HepG2 (cell line): ENCODE results near the gene GDF7. TPM values are rescaled to one million over a fixed set of nuclear protein-coding genes. Genes with fewer than 3 reads are reported as not detected.
A peak's percentile ranks its signal among the peaks of the same experiment; 100 is the strongest.

Experiments
- CBX5 ChIP-seq: sonication (generic); formaldehyde crosslinking; IDR thresholded peaks from 2 replicates; pipeline ENCODE4 v1.4.0; 2020; ENCODE audit warnings: missing genetic modification reagents, borderline replicate concordance
- GFI1 ChIP-seq: sonication (generic); formaldehyde crosslinking; IDR thresholded peaks from 2 replicates; pipeline ENCODE4 v1.5.0; 2020; ENCODE audit warnings: missing genetic modification reagents, mild to moderate bottlenecking, borderline replicate concordance
- JARID2 ChIP-seq: sonication (generic); formaldehyde crosslinking; IDR thresholded peaks from 2 replicates; pipeline ENCODE4 v1.8.1; 2023; ENCODE audit warnings: missing genetic modification reagents, inconsistent platforms; ENCODE audit not compliant: insufficient replicate concordance
- JUNB ChIP-seq: sonication (generic); formaldehyde crosslinking; IDR thresholded peaks from 2 replicates; pipeline ENCODE4 v1.8.0; 2022; ENCODE audit warnings: missing genetic modification reagents, mild to moderate bottlenecking, borderline replicate concordance
- KDM4B ChIP-seq: sonication (generic); formaldehyde crosslinking; IDR thresholded peaks from 2 replicates; pipeline ENCODE4 v1.4.0; 2020; ENCODE audit warnings: missing genetic modification reagents
- MXD1 ChIP-seq: sonication (generic); formaldehyde crosslinking; IDR thresholded peaks from 2 replicates; pipeline ENCODE4 v1.4.0; 2020; ENCODE audit warnings: mild to moderate bottlenecking, missing genetic modification reagents
- NFATC3 ChIP-seq: sonication (generic); formaldehyde crosslinking; IDR thresholded peaks from 2 replicates; pipeline ENCODE4 v1.5.1; 2020; ENCODE audit warnings: mild to moderate bottlenecking, missing genetic modification reagents
- PBX2 ChIP-seq: IDR thresholded peaks from 2 replicates; pipeline ENCODE4 v1.6.1; 2016; ENCODE audit warnings: control low read depth
- PCBP1 ChIP-seq: fragments of 200-400 bp; formaldehyde crosslinking; IDR thresholded peaks from 2 replicates; pipeline ENCODE4 v1.6.1; 2017; ENCODE audit warnings: mild to moderate bottlenecking, low read depth, low read length, borderline replicate concordance
- PLRG1 ChIP-seq: fragments of 450-650 bp; conservative IDR thresholded peaks from 2 replicates; pipeline ENCODE4 v1.6.1; 2016
- POLR2AphosphoS2 ChIP-seq: IDR thresholded peaks from 2 replicates; pipeline ENCODE4 v1.6.1; 2011; ENCODE audit warnings: low read depth, low read length, improper control_type of control experiment
- RXRB ChIP-seq: IDR thresholded peaks from 2 replicates; pipeline ENCODE4 v1.6.1; 2016; ENCODE audit warnings: borderline replicate concordance, missing genetic modification reagents, missing compliant biosample characterization
- YEATS4 ChIP-seq: sonication (generic); formaldehyde crosslinking; IDR thresholded peaks from 2 replicates; pipeline ENCODE4 v1.4.0; 2020; ENCODE audit warnings: missing genetic modification reagents, borderline replicate concordance
- ZBTB1 ChIP-seq: sonication (generic); formaldehyde crosslinking; IDR thresholded peaks from 2 replicates; pipeline ENCODE4 v1.4.0; 2020; ENCODE audit warnings: missing genetic modification reagents, borderline replicate concordance
- ZFY ChIP-seq: sonication (generic); formaldehyde crosslinking; IDR thresholded peaks from 2 replicates; pipeline ENCODE4 v1.4.0; 2020; ENCODE audit warnings: missing genetic modification reagents
- ZNF230 ChIP-seq: sonication (generic); formaldehyde crosslinking; IDR thresholded peaks from 2 replicates; pipeline ENCODE4 v1.4.0; 2020; ENCODE audit warnings: mild to moderate bottlenecking, missing genetic modification reagents
- ZNF274 ChIP-seq: sonication (generic); formaldehyde crosslinking; IDR thresholded peaks from 2 replicates; pipeline ENCODE4 v1.5.1; 2020; ENCODE audit warnings: mild to moderate bottlenecking, missing genetic modification reagents
- ZNF326 ChIP-seq: sonication (generic); formaldehyde crosslinking; IDR thresholded peaks from 2 replicates; pipeline ENCODE4 v1.4.0; 2020; ENCODE audit warnings: missing genetic modification reagents, borderline replicate concordance
- ZNF329 ChIP-seq: sonication (generic); formaldehyde crosslinking; IDR thresholded peaks from 2 replicates; pipeline ENCODE4 v1.9.0; 2021; ENCODE audit warnings: low read depth, mild to moderate bottlenecking, missing genetic modification reagents
- ZNF777 ChIP-seq: sonication (generic); formaldehyde crosslinking; IDR thresholded peaks from 2 replicates; pipeline ENCODE4 v1.4.0; 2020; ENCODE audit warnings: missing genetic modification reagents
- ZNF841 ChIP-seq: sonication (generic); formaldehyde crosslinking; IDR thresholded peaks from 2 replicates; pipeline ENCODE4 v1.8.1; 2023; ENCODE audit warnings: missing genetic modification reagents, borderline replicate concordance
- polyA plus RNA-seq, 8 experiments: library from polyadenylated mRNA; depleted of rRNA in 3 of 8; stranded (reverse) in 7 of 8; unstranded in 1 of 8; fragments of >200 nt; fragmentation: Illumina TruSeq in 4 of 8; extraction: Trizol in 4 of 8; gene quantifications; 2 replicates each; pipeline versions ENCODE4 v1.2.1 to v1.2.3, GENCODE V29; 2011 to 2016; ENCODE audit warnings: low read depth in 4 of 8, missing spikeins in 1 of 8, mixed read lengths in 1 of 8; ENCODE audit not compliant: insufficient read depth in 1 of 8
- total RNA-seq, 5 experiments: library from RNA; depleted of rRNA; stranded (reverse); fragments of >200 nt; fragmentation: Illumina TruSeq; extraction: Trizol; gene quantifications; 2 replicates each; pipeline ENCODE4 v1.2.3, GENCODE V29; 2016; ENCODE audit warnings: low read depth in 1 of 5
- TF ChIP-seq, protein P1 (sequence below): sonication (generic); formaldehyde crosslinking; IDR thresholded peaks from 2 replicates; pipeline ENCODE4 v1.4.0; 2020; ENCODE audit warnings: missing genetic modification reagents
- TF ChIP-seq, protein P2 (sequence below): sonication (generic); formaldehyde crosslinking; conservative IDR thresholded peaks from 2 replicates; pipeline ENCODE4 v1.8.0; 2022; ENCODE audit warnings: missing genetic modification reagents

Gene GDF7
- total and polyA plus RNA-seq, 2 of the 13 experiments (the other 11 are each of a cell fraction or from before 2014, with no cell fraction given) = 1.6 to 15.0 TPM

DNA sequence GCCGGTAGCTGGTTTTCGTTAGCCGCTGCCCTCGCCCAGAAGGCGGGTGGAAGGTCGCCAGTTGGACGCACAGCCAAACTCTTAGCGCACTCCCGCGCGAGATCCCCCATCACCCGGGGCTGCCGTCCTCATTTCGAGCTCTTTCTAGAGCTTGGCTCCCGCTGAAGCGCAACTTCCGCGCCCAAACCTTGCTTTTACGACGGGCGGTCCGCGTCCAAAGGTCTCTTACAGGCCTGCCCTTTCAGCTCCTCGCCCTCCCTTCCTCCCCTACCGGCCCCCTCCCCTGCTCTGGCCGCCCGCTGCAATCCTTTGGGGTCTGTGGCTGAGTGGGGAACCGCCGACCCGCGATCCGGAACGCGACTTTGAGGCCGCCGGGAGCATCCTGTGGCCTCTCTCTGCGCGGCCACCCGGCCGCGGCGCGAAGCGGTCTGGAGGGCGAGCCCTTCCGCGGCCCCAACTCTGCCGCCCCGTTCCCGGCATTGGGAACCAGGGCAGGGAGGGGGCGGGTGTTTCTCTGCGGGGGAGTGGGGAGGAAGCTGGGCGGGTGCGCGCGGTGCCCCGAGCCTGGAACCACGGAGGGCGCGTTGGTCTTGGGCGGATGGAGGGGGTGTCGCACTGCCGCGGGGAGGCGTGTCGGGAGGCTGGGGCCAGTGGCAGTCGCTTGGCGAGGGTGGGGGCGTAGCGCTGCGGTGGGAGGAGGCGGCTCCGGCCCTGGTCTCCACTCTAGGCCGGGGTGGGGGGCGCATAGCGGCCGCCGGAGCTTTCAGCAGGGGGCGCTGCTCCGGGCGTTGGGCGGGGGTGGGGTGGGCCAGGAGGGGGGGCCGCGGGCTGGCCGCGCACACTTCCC is at the start of gene GDF7 (continued):
- no peak for TF ChIP-seq CBX5 (CRISPR knock-in tag)
- TF ChIP-seq ZNF326 (CRISPR knock-in tag) = no peak
- no peak for TF ChIP-seq POLR2AphosphoS2
- TF ChIP-seq PCBP1 = no peak
- TF ChIP-seq ZNF841 (CRISPR knock-in tag) = no peak
- TF ChIP-seq ZFY (CRISPR knock-in tag) = peak; percentile 41
- no peak for TF ChIP-seq KDM4B (CRISPR knock-in tag)
- peak; percentile 97 for TF ChIP-seq ZNF230 (CRISPR knock-in tag)
- TF ChIP-seq NFATC3 (CRISPR knock-in tag) = no peak
- peak; percentile 56 for TF ChIP-seq YEATS4 (CRISPR knock-in tag)
- no peak for TF ChIP-seq RXRB (CRISPR knock-in tag)
- TF ChIP-seq JARID2 (CRISPR knock-in tag) = no peak
- TF ChIP-seq, protein P1, sequence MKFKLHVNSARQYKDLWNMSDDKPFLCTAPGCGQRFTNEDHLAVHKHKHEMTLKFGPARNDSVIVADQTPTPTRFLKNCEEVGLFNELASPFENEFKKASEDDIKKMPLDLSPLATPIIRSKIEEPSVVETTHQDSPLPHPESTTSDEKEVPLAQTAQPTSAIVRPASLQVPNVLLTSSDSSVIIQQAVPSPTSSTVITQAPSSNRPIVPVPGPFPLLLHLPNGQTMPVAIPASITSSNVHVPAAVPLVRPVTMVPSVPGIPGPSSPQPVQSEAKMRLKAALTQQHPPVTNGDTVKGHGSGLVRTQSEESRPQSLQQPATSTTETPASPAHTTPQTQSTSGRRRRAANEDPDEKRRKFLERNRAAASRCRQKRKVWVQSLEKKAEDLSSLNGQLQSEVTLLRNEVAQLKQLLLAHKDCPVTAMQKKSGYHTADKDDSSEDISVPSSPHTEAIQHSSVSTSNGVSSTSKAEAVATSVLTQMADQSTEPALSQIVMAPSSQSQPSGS = no peak
- TF ChIP-seq, protein P2, sequence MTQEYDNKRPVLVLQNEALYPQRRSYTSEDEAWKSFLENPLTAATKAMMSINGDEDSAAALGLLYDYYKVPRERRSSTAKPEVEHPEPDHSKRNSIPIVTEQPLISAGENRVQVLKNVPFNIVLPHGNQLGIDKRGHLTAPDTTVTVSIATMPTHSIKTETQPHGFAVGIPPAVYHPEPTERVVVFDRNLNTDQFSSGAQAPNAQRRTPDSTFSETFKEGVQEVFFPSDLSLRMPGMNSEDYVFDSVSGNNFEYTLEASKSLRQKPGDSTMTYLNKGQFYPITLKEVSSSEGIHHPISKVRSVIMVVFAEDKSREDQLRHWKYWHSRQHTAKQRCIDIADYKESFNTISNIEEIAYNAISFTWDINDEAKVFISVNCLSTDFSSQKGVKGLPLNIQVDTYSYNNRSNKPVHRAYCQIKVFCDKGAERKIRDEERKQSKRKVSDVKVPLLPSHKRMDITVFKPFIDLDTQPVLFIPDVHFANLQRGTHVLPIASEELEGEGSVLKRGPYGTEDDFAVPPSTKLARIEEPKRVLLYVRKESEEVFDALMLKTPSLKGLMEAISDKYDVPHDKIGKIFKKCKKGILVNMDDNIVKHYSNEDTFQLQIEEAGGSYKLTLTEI (CRISPR knock-in tag) = no peak
- TF ChIP-seq GFI1 (CRISPR knock-in tag) = no peak
- TF ChIP-seq ZNF329 = no peak; the same call in 1 of the 2 replicates
- no peak for TF ChIP-seq JUNB (CRISPR knock-in tag)
- TF ChIP-seq ZNF777 (CRISPR knock-in tag) = peak; percentile 99
- peak; percentile 20; the same call in 1 of the 2 replicates for TF ChIP-seq MXD1 (CRISPR knock-in tag)
- no peak for TF ChIP-seq ZNF274 (CRISPR knock-in tag)
- TF ChIP-seq PBX2 (CRISPR knock-in tag) = no peak
- TF ChIP-seq ZBTB1 (CRISPR knock-in tag) = no peak
- TF ChIP-seq PLRG1 = no peak
